Left forelimb (tissue), 1 donor: ENCODE results near the gene CLTCL1.
"Not testable (repeated sequence)": the region's sequence is repeated elsewhere in the genome, so short reads cannot be mapped to it uniquely, and the experiment has no call there.

ENCODE experiments used
- DNase-seq: peaks from one replicate; pipeline ENCODE4 v3.0.0-alpha.2; 2018; ENCODE audit warnings: low spot score

The CLTCL1 gene

GRCh38 chr22:19175602-19176174 lies 115.8 kb downstream of the CLTCL1 start:
- no peak for DNase-seq

GRCh38 chr22:19175026-19175601 lies 116.4 kb downstream of the CLTCL1 start:
- no peak for DNase-seq

GRCh38 chr22:19174106-19175025 lies 117.2 kb downstream of the CLTCL1 start:
- no peak for DNase-seq

- no peak for DNase-seq
These were observed 118.2 kb downstream of the CLTCL1 start for GRCh38 chr22:19173047-19174035.

- DNase-seq: no peak
These were observed 119.1 kb downstream of the CLTCL1 start for GRCh38 chr22:19172213-19173046.

- no peak for DNase-seq
These were observed 121.6 kb downstream of the CLTCL1 start for GRCh38 chr22:19169947-19170318.

GRCh38 chr22:19169002-19169946 lies 122.2 kb downstream of the CLTCL1 start:
- no peak for DNase-seq

GRCh38 chr22:19168088-19168890 lies 123.2 kb downstream of the CLTCL1 start:
- no peak for DNase-seq

DNA sequence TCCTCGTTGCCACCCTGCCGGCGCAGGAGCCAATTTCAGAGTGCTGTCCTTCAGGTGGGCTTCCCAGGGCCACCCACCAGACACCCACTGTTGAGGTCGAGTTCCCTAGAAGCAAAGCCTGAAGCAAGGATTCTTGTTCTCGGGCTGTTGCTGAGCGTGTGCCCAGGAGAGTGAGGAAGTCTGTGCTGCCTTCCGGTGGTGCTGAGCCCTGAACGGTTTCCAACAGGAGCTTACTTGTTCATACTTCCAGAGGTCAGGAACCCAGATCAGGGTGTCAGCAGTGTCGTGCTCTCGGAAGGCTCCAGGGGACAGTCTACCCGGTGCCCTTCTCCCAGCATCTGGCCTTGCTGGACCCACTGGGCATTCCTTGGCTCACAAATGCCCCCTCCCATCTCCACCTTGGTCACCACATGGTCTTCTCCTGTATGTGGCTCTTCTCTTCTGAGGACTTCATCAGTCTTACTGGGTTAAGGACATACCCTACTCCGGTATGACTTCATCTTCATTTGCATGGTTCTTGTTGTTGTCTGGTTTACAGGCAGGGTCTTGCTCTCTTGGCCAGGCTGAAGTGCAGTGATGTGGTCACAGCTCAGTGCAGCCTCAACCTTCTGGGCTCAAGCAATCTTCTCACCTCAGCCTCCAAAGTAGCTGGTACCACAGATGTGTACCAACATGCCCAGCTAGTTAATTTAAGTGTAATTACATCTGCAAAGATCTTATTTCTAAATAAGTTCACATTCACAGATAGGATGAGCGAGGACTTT lies 124.2 kb downstream of the CLTCL1 start:
- DNase-seq: no peak

GRCh38 chr22:19166421-19166820 lies 125.1 kb downstream of the CLTCL1 start:
- DNase-seq: no peak

DNA sequence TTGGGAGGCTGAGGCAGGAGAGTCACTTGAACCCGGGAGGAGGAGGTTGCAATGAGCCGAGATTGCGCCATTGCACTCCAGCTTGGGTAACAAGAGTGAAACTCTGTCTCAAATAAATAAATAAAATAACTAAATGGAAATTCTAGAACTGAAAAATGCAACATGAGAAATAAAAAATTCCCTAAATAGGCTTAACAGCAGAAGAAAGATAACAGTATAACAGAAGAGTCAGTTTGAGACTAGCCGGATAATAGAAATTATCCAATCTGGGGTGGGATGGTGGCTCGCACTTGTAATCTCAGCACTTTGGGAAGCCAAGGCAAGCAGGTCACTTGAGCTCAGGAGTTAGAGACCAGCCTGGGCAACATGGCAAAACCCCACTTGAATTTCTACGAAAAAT lies 127.1 kb downstream of the CLTCL1 start:
- DNase-seq: no peak

GRCh38 chr22:19158649-19159048 lies 132.9 kb downstream of the CLTCL1 start:
- not testable (repeated sequence) for DNase-seq

- not testable (repeated sequence) for DNase-seq
These were observed 135.4 kb downstream of the CLTCL1 start for GRCh38 chr22:19156109-19156508.

- DNase-seq: no peak
These were observed 138.3 kb downstream of the CLTCL1 start for GRCh38 chr22:19152942-19153883.

DNA sequence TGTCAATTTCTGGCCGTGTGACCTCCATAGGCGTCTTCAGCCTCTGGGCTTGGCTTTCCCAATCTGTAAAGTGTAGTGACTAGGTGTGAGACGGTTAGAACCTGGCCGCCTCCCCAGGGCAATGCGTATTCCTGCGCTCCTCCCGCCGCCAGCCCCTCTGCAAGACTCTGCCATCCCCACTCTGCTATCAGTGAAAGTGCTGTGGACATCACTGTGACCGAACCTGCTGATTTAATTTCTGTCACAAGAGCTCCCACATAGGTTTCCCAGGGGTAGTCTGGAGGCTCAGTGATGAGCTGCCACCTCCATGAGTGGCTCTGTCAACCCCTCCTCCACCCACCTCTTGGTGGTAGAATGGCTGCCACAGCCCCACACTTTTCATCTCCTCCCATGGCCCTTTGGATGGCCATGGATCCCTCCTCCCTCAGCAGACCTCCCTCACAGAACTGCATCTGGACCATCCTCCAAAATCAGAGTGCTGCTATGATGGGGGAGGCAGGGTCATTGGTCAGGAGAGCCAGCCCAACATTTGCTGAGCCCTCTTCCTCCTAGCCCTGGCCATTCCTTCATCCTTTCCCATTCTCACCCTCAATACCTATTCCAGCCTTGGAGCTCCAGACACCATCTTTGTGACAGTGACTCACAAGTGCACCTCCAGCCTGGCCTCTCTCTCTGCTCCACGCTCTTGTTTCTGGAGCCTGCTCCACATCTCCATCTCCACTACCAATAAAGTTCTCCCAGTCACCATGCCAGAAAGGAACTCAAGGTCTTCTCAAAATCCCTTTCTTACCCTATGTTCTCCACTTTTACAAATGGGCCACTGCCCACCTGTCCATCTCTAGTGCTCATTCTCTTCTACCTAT lies 140.0 kb downstream of the CLTCL1 start:
- no peak for DNase-seq
